Measurements from ENCODE around the gene CACNA2D1. TPM values are rescaled to one million over a fixed set of nuclear protein-coding genes. Genes with fewer than 3 reads are reported as not detected.
"Not testable (repeated sequence)": the region's sequence is repeated elsewhere in the genome, so short reads cannot be mapped to it uniquely, and the experiment has no call there.

Gene CACNA2D1
- polyA plus RNA-seq, 1 donor, result 11.4 TPM

DNA sequence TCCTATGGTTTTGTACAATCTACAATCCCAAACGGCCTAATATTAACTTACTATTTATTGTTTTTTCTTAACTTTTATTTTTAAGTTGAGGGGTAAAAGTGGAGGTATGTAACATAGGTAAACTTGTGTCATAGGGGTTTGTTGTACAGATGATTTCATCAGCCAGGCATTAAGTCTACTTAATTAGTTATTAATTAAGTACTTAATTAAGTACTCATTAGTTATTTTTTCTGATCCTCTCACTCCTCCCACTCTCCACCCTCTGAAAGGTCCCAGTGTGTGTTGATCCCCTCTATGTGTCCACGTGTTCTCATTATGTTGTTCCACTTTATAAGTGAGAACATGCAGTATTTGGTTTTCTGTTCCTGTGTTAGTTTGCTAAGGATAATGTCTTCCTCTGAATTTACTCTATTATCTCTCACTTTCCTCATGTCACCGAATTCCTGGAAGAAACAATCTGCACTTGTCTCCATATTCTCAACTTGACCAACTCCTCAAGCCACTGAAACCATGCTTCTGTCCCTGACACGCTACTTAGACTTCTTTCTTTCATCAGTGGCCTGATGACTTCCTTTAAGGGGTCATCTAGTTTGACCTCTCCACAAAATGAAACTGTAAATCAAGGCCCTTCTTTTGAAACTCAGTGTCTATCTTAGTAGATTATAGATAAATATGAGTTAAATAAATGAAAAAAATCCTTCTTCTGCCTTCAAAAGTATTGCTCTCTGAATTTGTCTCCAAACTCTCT lies 9.1 kb downstream of the CACNA2D1 start:
- H3K27ac ChIP-seq (ENCODE audit: low read length), result no peak overlapping the region
- no peaks in the 10 kb centered on the region for H3K36me3 ChIP-seq (ENCODE audit: control insufficient read depth, insufficient read depth, low read length)
- no peaks in the 10 kb centered on the region for H3K9me3 ChIP-seq (ENCODE audit: control insufficient read depth, low read depth, low read length)
- WGBS (ENCODE audit: insufficient coverage, low lambda C conversion rate), result 91% methylated on average over 3 of the region's 4 CpGs
- DNase-seq, result no peak
- no peaks in the 10 kb centered on the region for H3K4me1 ChIP-seq (ENCODE audit: control insufficient read depth, insufficient read depth, low read length)
- no peak overlapping the region for H3K4me3 ChIP-seq (ENCODE audit: low read length)
- no peaks in the 10 kb centered on the region for H3K27me3 ChIP-seq (ENCODE audit: control insufficient read depth, insufficient read depth, low read length)

DNA sequence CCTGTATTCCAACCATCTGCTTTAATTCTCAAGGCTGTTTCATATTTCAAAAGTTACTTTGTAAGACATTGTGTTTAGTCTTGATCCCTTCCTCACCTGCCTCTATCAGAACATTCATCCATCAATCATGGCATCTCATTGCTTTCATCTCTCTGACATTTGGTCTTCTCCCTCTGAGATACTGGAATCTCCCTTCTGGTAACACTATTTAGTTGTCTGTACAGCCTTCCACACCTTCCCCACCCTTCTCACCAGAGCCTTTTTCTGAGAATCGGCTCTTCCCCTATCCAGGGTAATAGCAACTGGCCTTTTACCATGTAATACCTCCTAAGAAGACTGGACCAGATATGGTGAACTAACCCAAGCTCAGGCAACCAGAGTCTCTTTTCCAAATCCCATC lies 10.1 kb downstream of the CACNA2D1 start:
- H3K27ac ChIP-seq (ENCODE audit: low read length), result no peak overlapping the region

DNA sequence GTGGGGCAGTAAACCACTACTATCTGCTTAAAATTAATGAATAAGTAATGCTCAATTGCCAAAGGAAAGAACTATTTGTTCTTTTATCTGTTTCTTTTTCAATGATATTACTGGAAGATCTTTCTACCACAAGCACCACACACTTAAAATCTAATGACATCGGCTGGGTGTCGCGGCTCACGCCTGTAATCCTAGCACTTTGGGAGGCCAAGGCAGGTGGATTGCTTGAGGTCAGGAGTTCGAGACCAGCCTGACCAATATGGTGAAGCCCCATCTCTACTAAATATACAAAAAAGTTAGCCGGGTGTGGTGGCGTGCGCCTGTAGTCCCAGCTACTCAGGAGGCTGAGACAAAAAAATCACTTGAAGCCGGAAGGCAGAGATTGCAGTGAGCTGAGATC lies 10.8 kb downstream of the CACNA2D1 start:
- not testable (repeated sequence) for H3K4me1 ChIP-seq (ENCODE audit: control insufficient read depth, insufficient read depth, low read length); H3K27me3 ChIP-seq (ENCODE audit: control insufficient read depth, insufficient read depth, low read length); DNase-seq; H3K27ac ChIP-seq (ENCODE audit: low read length); H3K9me3 ChIP-seq (ENCODE audit: control insufficient read depth, low read depth, low read length); H3K4me3 ChIP-seq (ENCODE audit: low read length); H3K36me3 ChIP-seq (ENCODE audit: control insufficient read depth, insufficient read depth, low read length)
- WGBS (ENCODE audit: insufficient coverage, low lambda C conversion rate), result no CpG with 5 or more reads among the region's 9 CpGs

More for the DNA sequence above, 10.1 kb downstream of the CACNA2D1 start:
- no peaks in the 10 kb centered on the region for H3K9me3 ChIP-seq (ENCODE audit: control insufficient read depth, low read depth, low read length)
- H3K4me1 ChIP-seq (ENCODE audit: control insufficient read depth, insufficient read depth, low read length), result no peaks in the 10 kb centered on the region
- H3K36me3 ChIP-seq (ENCODE audit: control insufficient read depth, insufficient read depth, low read length), result no peaks in the 10 kb centered on the region
- H3K27me3 ChIP-seq (ENCODE audit: control insufficient read depth, insufficient read depth, low read length), result no peaks in the 10 kb centered on the region
- WGBS (ENCODE audit: insufficient coverage, low lambda C conversion rate), result no CpG with 5 or more reads among the region's 1 CpG
- no peak for DNase-seq
- H3K4me3 ChIP-seq (ENCODE audit: low read length), result no peak overlapping the region

DNA sequence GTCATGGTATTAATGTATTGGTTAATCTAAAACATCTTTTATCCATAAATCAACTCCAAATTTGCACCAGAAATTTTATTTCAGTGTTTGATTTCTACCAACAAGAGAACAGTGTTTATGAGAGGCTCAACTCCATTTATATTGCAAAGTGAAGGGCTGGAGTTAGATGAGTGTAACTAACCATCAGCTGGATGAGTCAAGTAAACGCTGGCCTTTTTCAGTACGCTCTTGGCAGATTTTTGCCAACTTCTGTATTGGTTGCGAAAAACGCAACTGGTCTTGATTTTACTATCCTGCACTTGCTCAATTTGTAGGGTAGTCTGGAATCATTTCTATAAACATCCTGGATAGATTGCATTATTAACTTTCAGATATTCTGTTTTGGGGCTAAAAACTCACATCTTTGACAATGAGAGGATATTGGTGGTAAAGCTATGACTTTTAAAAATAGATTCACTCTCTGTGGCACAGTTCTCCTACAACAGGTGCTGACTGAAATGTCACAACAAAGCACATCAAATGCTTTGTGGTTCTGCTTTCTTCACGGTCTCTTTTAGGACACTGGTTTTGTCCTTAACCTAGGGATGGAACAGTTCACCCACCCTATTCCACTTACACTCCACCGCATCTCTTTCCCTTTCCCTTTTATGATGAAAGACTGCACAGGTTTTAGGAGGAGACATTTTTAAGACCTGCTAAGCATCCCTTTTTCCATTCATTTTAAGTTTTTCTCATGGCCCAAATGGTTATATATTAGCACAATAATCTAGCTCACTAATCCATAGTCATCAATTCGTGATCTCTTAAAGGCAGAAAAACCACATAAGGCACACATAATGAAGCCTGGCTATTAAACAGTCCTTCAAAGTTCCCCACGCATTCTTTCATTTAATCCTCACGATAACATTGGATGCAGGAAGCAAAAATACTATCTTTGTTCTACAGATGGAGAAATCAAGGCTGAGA lies 12.8 kb downstream of the CACNA2D1 start:
- no peak for DNase-seq

DNA sequence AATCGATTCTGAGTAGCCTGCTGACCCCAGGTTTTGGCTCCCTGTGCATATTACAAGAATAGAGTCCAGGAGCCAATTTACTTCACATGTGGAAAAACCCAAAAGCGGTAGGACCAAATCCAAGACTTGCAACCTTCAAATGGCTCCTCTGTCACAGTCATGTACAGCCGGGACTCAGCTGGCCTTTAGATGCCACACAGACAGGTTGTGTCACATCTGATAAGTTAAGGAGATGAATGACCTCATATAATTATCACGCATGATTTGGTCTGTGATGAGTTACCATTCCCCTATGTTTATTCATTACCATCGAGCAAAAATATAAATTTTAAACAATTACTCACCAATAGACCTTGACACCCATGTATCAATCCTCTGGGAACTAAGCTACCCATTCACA lies 14.2 kb downstream of the CACNA2D1 start:
- Histone ChIP-seq H3K27me3 (ENCODE audit: control insufficient read depth, insufficient read depth, low read length) (no peaks in the 10 kb centered on the region), H3K4me1 (ENCODE audit: control insufficient read depth, insufficient read depth, low read length) (no peaks in the 10 kb centered on the region), H3K4me3 (ENCODE audit: low read length) (no peak overlapping the region), H3K27ac (ENCODE audit: low read length) (no peak overlapping the region), H3K9me3 (ENCODE audit: control insufficient read depth, low read depth, low read length) (no peaks in the 10 kb centered on the region), H3K36me3 (ENCODE audit: control insufficient read depth, insufficient read depth, low read length) (no peaks in the 10 kb centered on the region)
- no peak for DNase-seq
- WGBS (ENCODE audit: insufficient coverage, low lambda C conversion rate), result no CpG with 5 or more reads among the region's 5 CpGs

More for the DNA sequence above, 12.8 kb downstream of the CACNA2D1 start:
- 95% methylated on average over 3 of the region's 9 CpGs for WGBS (ENCODE audit: insufficient coverage, low lambda C conversion rate)
- Histone ChIP-seq H3K4me1 (ENCODE audit: control insufficient read depth, insufficient read depth, low read length) (no peaks in the 10 kb centered on the region), H3K27ac (ENCODE audit: low read length) (no peak overlapping the region), H3K4me3 (ENCODE audit: low read length) (no peak overlapping the region), H3K9me3 (ENCODE audit: control insufficient read depth, low read depth, low read length) (no peaks in the 10 kb centered on the region), H3K27me3 (ENCODE audit: control insufficient read depth, insufficient read depth, low read length) (no peaks in the 10 kb centered on the region), H3K36me3 (ENCODE audit: control insufficient read depth, insufficient read depth, low read length) (no peaks in the 10 kb centered on the region)

DNA sequence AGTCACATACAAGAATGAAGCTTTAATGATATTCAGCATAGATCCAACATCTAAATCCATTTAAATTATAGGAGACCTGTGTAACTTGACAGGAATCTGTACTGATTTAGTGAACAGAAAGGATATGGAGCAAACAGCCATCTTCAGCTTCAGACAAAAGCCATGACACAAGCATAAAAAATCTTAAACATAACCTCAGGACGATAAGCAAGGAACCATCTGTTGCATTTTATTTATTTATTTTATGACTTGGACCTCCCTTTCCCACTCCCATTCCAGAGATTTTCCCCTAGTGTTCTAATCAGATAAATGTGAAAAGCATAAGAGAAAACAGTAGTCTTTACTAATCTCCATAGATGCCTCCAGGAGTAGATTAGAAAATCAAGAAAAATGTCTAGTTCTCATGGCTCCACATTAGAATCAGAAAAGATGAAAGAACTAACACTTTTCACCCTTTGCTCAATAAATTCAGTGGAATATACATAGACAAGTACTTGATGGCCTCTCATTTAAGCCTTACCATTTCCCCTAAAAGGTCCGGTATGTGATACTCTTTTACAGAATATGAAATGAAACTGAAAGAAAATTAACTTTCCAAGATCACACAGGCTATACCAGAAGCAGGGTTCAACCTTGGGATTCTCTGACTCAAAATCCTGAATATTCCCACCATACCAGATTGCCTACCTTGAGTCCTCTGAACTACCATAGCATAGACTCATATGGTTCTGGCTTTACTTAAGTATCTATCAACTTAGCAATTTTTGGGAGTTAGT lies 15.2 kb downstream of the CACNA2D1 start:
- Histone ChIP-seq H3K4me3 (ENCODE audit: low read length) (no peak overlapping the region), H3K27me3 (ENCODE audit: control insufficient read depth, insufficient read depth, low read length) (no peaks in the 10 kb centered on the region), H3K36me3 (ENCODE audit: control insufficient read depth, insufficient read depth, low read length) (no peaks in the 10 kb centered on the region), H3K4me1 (ENCODE audit: control insufficient read depth, insufficient read depth, low read length) (no peaks in the 10 kb centered on the region), H3K27ac (ENCODE audit: low read length) (no peak overlapping the region), H3K9me3 (ENCODE audit: control insufficient read depth, low read depth, low read length) (no peaks in the 10 kb centered on the region)
- no peak for DNase-seq
- 100% methylated on average over 1 of the region's 2 CpGs for WGBS (ENCODE audit: insufficient coverage, low lambda C conversion rate)

DNA sequence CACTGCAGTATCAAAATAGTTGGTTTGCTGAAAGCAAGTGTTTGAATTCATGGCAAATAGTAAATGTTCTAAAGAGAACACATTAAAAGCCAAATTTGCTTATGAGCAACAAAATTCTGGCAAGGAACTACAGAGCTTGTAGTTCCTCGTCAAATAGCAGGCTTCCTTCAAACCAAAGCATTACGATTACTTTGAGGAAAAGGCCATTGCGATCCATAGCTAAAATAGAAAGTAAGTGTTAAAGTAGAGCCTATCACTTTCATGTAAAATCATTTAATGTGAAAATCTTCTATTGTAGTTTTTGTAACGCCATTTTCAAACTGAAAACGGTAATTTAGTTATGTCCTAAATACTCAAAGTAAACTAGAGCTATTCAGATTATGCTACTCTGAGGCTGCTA lies 20.1 kb downstream of the CACNA2D1 start:
- DNase-seq, result no peak
- no peak overlapping the region for H3K27ac ChIP-seq (ENCODE audit: low read length)
- no peaks in the 10 kb centered on the region for H3K4me1 ChIP-seq (ENCODE audit: control insufficient read depth, insufficient read depth, low read length)
- no peaks in the 10 kb centered on the region for H3K36me3 ChIP-seq (ENCODE audit: control insufficient read depth, insufficient read depth, low read length)
- WGBS (ENCODE audit: insufficient coverage, low lambda C conversion rate), result 100% methylated on average over 3 of the region's 5 CpGs
- H3K9me3 ChIP-seq (ENCODE audit: control insufficient read depth, low read depth, low read length), result no peaks in the 10 kb centered on the region
- H3K4me3 ChIP-seq (ENCODE audit: low read length), result no peak overlapping the region
- no peaks in the 10 kb centered on the region for H3K27me3 ChIP-seq (ENCODE audit: control insufficient read depth, insufficient read depth, low read length)

DNA sequence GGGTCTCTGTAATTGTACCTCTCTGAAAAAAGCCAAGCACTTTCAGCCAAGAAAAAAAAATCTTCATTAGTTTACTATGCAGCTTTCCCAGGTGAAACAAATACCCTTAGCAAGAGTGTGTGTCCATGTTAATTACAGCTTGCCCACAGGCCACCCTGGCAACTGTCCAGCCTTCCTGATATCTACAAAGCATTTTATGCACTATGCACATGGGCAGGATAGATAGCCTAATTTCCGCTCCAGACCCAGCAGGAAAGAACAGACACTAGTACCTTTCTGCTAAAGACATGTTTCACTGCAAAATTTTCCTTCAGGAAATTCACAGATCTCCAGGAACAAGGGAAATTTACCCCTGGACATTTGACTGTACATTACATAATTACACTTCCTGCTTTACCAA lies 24.4 kb downstream of the CACNA2D1 start:
- no peak overlapping the region for H3K27ac ChIP-seq (ENCODE audit: low read length)
- WGBS (ENCODE audit: insufficient coverage, low lambda C conversion rate), result no CpG with 5 or more reads among the region's 1 CpG

DNA sequence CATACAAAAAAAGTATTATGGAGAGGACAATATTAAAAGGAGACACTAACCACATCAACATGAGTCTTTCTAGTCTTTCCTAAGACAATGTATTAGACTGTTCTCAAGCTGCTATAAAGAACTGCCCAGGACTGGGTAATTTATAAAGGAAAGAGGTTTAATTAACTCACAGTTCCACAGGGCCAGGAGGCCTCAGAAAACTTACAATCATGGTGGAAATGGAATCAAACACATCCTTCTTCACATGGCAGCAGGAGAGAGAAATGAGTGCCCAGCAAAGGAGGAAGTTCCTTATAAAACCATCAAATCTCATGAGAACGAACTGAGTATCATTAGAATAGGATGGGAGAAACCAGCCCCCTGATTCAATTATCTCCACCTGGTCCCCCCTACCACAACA lies 25.7 kb downstream of the CACNA2D1 start:
- H3K4me3 ChIP-seq (ENCODE audit: low read length), result no peak overlapping the region
- H3K4me1 ChIP-seq (ENCODE audit: control insufficient read depth, insufficient read depth, low read length), result no peaks in the 10 kb centered on the region
- H3K9me3 ChIP-seq (ENCODE audit: control insufficient read depth, low read depth, low read length), result no peaks in the 10 kb centered on the region
- no peaks in the 10 kb centered on the region for H3K36me3 ChIP-seq (ENCODE audit: control insufficient read depth, insufficient read depth, low read length)
- H3K27ac ChIP-seq (ENCODE audit: low read length), result no peak overlapping the region
- DNase-seq, result no peak
- H3K27me3 ChIP-seq (ENCODE audit: control insufficient read depth, insufficient read depth, low read length), result no peaks in the 10 kb centered on the region
- WGBS (ENCODE audit: insufficient coverage, low lambda C conversion rate), result 80% methylated on average over 1 of the region's 1 CpG

More for the DNA sequence above, 24.4 kb downstream of the CACNA2D1 start:
- H3K4me1 ChIP-seq (ENCODE audit: control insufficient read depth, insufficient read depth, low read length), result no peaks in the 10 kb centered on the region
- no peaks in the 10 kb centered on the region for H3K27me3 ChIP-seq (ENCODE audit: control insufficient read depth, insufficient read depth, low read length)
- DNase-seq, result no peak
- H3K36me3 ChIP-seq (ENCODE audit: control insufficient read depth, insufficient read depth, low read length), result no peaks in the 10 kb centered on the region
- no peaks in the 10 kb centered on the region for H3K9me3 ChIP-seq (ENCODE audit: control insufficient read depth, low read depth, low read length)
- H3K4me3 ChIP-seq (ENCODE audit: low read length), result no peak overlapping the region

DNA sequence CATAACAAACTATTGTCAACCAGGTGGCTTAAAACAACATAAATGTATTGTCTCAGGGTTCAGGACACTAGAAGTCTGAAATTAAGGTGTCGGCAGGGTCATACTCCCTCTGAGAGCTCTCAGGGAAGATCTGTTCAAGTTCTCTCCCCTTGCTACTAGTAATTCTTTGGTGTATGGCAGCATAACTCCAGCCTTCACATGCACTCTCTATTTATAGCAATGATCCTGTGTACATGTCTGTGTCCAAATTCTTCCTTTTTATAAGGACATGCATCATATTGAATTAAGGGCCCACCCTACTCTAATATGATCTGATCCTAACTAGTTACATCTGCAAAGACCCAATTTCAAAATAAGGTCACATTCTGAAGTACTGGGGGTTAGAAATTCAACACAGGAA lies 27.2 kb downstream of the CACNA2D1 start:
- no CpG with 5 or more reads among the region's 1 CpG for WGBS (ENCODE audit: insufficient coverage, low lambda C conversion rate)
- Histone ChIP-seq H3K9me3 (ENCODE audit: control insufficient read depth, low read depth, low read length) (no peaks in the 10 kb centered on the region), H3K4me3 (ENCODE audit: low read length) (no peak overlapping the region), H3K4me1 (ENCODE audit: control insufficient read depth, insufficient read depth, low read length) (no peaks in the 10 kb centered on the region), H3K27ac (ENCODE audit: low read length) (no peak overlapping the region), H3K27me3 (ENCODE audit: control insufficient read depth, insufficient read depth, low read length) (no peaks in the 10 kb centered on the region), H3K36me3 (ENCODE audit: control insufficient read depth, insufficient read depth, low read length) (no peaks in the 10 kb centered on the region)
- no peak for DNase-seq

Measured in large intestine (tissue), 3 donors.